ENCODE results near the gene LRRFIP2. TPM values are rescaled to one million over a fixed set of nuclear protein-coding genes. Genes with fewer than 3 reads are reported as not detected.

LRRFIP2 gene
- total and polyA plus RNA-seq, 2 donors (not counting 1 experiment from before 2014, with no cell fraction given): 8.6 to 49.2 TPM

GRCh38 chr3:37183976-37184375 lies 9.6 kb upstream of the LRRFIP2 start:
- TF ChIP-seq EZH2 (IDR thresholded peaks at IDR 0.05; ENCODE audit: borderline replicate concordance, insufficient read depth, low read depth, low read length, poor library complexity, severe bottlenecking): no peak
- TF ChIP-seq CTCF (IDR thresholded peaks at IDR 0.05): no peak
- no peak for DNase-seq
- Histone ChIP-seq H3K9ac (ENCODE audit: low read length) (no peak overlapping the region), H4K20me1 (ENCODE audit: control insufficient read depth, insufficient read depth, low read length, poor library complexity, severe bottlenecking) (peaks cover 4% of the 10 kb centered on the region), H3K9me3 (ENCODE audit: control extremely low read depth in 1 of 3, control insufficient read depth in 2 of 3, insufficient read depth in 1 of 3, low read length in 2 of 3) (no peaks in the 10 kb centered on the region), H3K79me2 (ENCODE audit: control insufficient read depth, insufficient read depth, low read length) (peaks cover 16% of the 10 kb centered on the region), H2AFZ (ENCODE audit: insufficient read depth, low read depth, low read length, poor library complexity, severe bottlenecking) (no peak overlapping the region), H3K4me3 (ENCODE audit: control extremely low read depth in 1 of 5, extremely low read depth in 1 of 5, insufficient read depth in 1 of 5, low read depth in 2 of 5, low read length in 4 of 5) (no peak overlapping the region), H3K4me1 (ENCODE audit: control insufficient read depth in 2 of 2, insufficient read depth in 2 of 2, low read length in 2 of 2) (no peaks in the 10 kb centered on the region), H3K27me3 (replicated peaks in 1 of 4; ENCODE audit: control extremely low read depth in 1 of 4, control insufficient read depth in 3 of 4, insufficient read depth in 4 of 4, low read length in 3 of 4) (no peaks in the 10 kb centered on the region), H3K36me3 (replicated peaks in 1 of 2; ENCODE audit: control extremely low read depth in 1 of 2, control insufficient read depth in 1 of 2, extremely low read depth in 1 of 2, insufficient read depth in 2 of 2, low read length in 1 of 2) (no peaks in the 10 kb centered on the region), H3K4me2 (replicated peaks; ENCODE audit: low read depth, low read length, poor library complexity, severe bottlenecking) (no peak overlapping the region), H3K27ac (ENCODE audit: low read length in 2 of 2) (no peak overlapping the region)
- no peak for ATAC-seq (ENCODE audit: low read depth)
- CTCF ChIA-PET: no interaction called here
- Mint-ChIP-seq H3K9me3 (ENCODE audit: insufficient read depth) (no peaks in the 10 kb centered on the region), H3K27ac (no peak overlapping the region), H3K4me3 (no peak overlapping the region), H3K4me1 (peaks cover 6% of the 10 kb centered on the region), H3K27me3 (no peaks in the 10 kb centered on the region)
- WGBS (ENCODE audit: insufficient coverage): no CpG with 5 or more reads among the region's 5 CpGs
- POLR2A ChIA-PET: no interaction called here
- intact Hi-C loops (cut with micrococcal nuclease): no loop called here

GRCh38 chr3:37183375-37183831 lies 9.0 kb upstream of the LRRFIP2 start:
- TF ChIP-seq CTCF (IDR thresholded peaks at IDR 0.05) (no peak), EZH2 (IDR thresholded peaks at IDR 0.05; ENCODE audit: borderline replicate concordance, insufficient read depth, low read depth, low read length, poor library complexity, severe bottlenecking) (no peak)
- Histone ChIP-seq H3K9ac (ENCODE audit: low read length) (no peak overlapping the region), H3K27me3 (replicated peaks in 1 of 4; ENCODE audit: control extremely low read depth in 1 of 4, control insufficient read depth in 3 of 4, insufficient read depth in 4 of 4, low read length in 3 of 4) (no peaks in the 10 kb centered on the region), H3K36me3 (replicated peaks in 1 of 2; ENCODE audit: control extremely low read depth in 1 of 2, control insufficient read depth in 1 of 2, extremely low read depth in 1 of 2, insufficient read depth in 2 of 2, low read length in 1 of 2) (no peaks in the 10 kb centered on the region), H3K4me1 (ENCODE audit: control insufficient read depth in 2 of 2, insufficient read depth in 2 of 2, low read length in 2 of 2) (no peaks in the 10 kb centered on the region), H3K79me2 (ENCODE audit: control insufficient read depth, insufficient read depth, low read length) (peaks cover 21% of the 10 kb centered on the region), H3K4me2 (replicated peaks; ENCODE audit: low read depth, low read length, poor library complexity, severe bottlenecking) (no peak overlapping the region), H3K4me3 (ENCODE audit: control extremely low read depth in 1 of 5, extremely low read depth in 1 of 5, insufficient read depth in 1 of 5, low read depth in 2 of 5, low read length in 4 of 5) (no peak overlapping the region), H3K27ac (ENCODE audit: low read length in 2 of 2) (no peak overlapping the region), H2AFZ (ENCODE audit: insufficient read depth, low read depth, low read length, poor library complexity, severe bottlenecking) (no peak overlapping the region), H3K9me3 (ENCODE audit: control extremely low read depth in 1 of 3, control insufficient read depth in 2 of 3, insufficient read depth in 1 of 3, low read length in 2 of 3) (no peaks in the 10 kb centered on the region), H4K20me1 (ENCODE audit: control insufficient read depth, insufficient read depth, low read length, poor library complexity, severe bottlenecking) (peaks cover 6% of the 10 kb centered on the region)
- DNase-seq (no peak), ATAC-seq (ENCODE audit: low read depth) (no peak)
- POLR2A ChIA-PET: no interaction called here
- CTCF ChIA-PET: no interaction called here
- Mint-ChIP-seq H3K27me3 (no peaks in the 10 kb centered on the region), H3K4me1 (peaks cover 6% of the 10 kb centered on the region), H3K4me3 (no peak overlapping the region), H3K9me3 (ENCODE audit: insufficient read depth) (no peaks in the 10 kb centered on the region), H3K27ac (no peak overlapping the region)
- no CpG with 5 or more reads among the region's 3 CpGs for WGBS (ENCODE audit: insufficient coverage)
- intact Hi-C loops (cut with micrococcal nuclease): no loop called here

Measured in B cell (primary cell).